ENCODE results near the gene KLHL26. TPM values are rescaled to one million over a fixed set of nuclear protein-coding genes. Genes with fewer than 3 reads are reported as not detected.

The KLHL26 gene, protein sequence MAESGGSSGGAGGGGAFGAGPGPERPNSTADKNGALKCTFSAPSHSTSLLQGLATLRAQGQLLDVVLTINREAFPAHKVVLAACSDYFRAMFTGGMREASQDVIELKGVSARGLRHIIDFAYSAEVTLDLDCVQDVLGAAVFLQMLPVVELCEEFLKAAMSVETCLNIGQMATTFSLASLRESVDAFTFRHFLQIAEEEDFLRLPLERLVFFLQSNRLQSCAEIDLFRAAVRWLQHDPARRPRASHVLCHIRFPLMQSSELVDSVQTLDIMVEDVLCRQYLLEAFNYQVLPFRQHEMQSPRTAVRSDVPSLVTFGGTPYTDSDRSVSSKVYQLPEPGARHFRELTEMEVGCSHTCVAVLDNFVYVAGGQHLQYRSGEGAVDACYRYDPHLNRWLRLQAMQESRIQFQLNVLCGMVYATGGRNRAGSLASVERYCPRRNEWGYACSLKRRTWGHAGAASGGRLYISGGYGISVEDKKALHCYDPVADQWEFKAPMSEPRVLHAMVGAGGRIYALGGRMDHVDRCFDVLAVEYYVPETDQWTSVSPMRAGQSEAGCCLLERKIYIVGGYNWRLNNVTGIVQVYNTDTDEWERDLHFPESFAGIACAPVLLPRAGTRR
- total RNA-seq: 0.79 and 1.3 TPM in 2 replicates

GRCh38 chr19:18636969-18637629 lies at the start of gene KLHL26:
KLHL26 (plus strand) TSS chr19:18637028; CDS start chr19:18637055, 27 bp downstream.

GRCh38 chr19:18588611-18589379 lies 48.0 kb upstream of the KLHL26 start, which contains the start of gene REX1BD:
REX1BD (plus strand) TSS chr19:18588798; CDS start chr19:18588802, 4 bp downstream.

DNA sequence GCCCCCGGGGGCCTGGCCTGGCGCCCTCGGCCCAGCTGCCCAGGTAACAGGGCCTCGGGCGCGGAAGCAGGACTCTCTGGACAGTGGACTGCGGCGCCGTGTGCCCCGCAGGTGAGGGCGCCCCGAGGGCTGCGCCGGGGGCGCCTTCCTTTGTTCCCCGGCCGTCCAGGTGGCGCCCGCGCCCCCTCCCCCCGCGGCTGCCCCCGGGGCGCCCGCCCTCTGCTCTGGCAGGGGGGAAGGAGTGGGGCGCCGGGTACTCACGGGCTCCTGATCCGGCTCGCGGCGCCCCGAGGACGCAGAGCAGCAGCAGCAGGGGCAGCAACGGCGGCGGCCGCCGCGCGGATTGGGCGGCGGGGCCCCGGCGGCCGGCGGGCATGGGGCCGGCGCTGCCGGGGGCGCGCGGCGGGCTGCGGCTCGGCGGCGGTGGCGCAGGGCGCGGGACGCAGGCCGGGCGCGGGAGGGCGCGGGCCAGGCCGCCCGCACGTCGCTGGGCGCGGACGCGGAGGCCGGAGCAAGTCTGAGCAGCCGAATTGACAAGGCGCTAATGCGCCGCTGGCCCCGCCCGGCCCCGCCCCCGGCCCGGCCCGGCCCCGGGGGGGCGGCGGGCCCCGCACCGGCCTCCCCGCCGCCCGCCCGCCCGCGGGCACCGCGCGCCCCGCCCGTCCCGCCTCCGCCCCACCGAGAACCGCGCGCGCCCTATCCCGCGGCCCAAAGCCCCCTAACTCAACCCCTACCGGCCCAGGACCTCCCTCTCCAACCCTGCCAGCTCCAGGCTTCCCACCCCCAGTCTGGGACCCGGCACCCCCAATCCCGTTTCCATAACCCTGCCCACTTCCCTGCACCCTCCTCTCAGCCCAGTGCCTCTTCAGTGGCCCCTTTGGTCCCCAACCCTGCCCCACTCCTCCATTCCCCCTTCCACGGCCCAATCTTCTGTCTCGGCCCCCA lies 30.3 kb upstream of the KLHL26 start, which contains the start of gene CRLF1:
Gene CRLF1 (minus strand): TSS at position 519 of the 945 bp plus-strand sequence. CDS start 143 bp downstream, at position 376.

DNA sequence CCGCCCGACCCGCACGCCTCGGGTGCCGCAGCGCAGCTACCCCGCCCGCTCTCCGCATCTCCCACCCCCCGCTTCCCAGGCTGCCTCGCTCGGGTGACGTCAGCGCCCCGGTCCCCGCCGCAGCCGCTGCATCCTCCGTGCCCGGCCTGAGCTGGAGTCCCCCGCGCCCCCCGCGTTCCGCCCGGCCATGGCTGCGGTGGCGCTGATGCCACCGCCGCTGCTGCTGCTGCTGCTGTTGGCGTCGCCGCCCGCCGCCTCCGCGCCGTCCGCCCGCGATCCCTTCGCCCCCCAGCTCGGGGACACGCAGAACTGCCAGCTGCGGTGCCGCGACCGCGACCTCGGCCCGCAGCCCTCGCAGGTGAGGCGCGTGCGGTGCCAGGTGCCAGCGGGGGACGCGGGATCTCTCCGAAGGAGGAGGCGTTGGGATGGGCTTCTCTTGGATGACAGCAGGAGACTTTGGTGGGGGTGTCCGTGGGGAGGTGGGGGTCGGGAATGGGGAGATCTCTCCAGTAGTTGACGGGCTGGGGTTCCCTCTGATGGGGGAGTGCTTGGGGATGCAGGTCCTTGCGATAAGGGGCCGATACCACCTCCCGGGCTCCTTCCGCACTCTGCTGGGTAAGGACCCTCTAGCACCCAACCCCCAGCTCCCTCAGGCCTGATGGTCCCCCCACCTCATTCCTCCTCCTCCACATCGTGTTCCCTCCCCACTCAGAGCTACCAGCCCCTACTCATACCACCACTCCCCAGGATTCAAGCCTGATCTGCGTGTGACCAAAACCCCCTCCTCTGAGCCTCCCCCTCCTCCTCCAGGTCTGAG lies 23.8 kb upstream of the KLHL26 start, which contains the start of gene TMEM59L:
Gene TMEM59L (plus strand): TSS at position 99 of the 817 bp plus-strand sequence. CDS start 89 bp downstream, at position 188.

GRCh38 chr19:18683109-18683957 lies 46.5 kb downstream of the KLHL26 start, which contains the start of gene CRTC1:
CRTC1 (plus strand) TSS chr19:18683680; CDS start chr19:18683703, 23 bp downstream.

Small RNA genes within 50 kb of the gene (small RNA-seq; reads per million reads assigned to genes)
- not detected for gene RN7SL155P

Other genes starting within 250 kb of the KLHL26 start
- not detected in 2 replicates for gene LRRC25, start 239.4 kb upstream of the KLHL26 start, total RNA-seq
- 44.8 and 56.0 TPM in 2 replicates for gene SSBP4, start 217.6 kb upstream of the KLHL26 start, total RNA-seq
- gene ISYNA1, start 198.9 kb upstream of the KLHL26 start, total RNA-seq: 13.7 and 23.2 TPM in 2 replicates
- gene ELL, start 115.0 kb upstream of the KLHL26 start, total RNA-seq: 15.5 and 17.3 TPM in 2 replicates
- 317 and 331 TPM in 2 replicates for gene FKBP8, start 93.5 kb upstream of the KLHL26 start, total RNA-seq
- 83.2 and 108 TPM in 2 replicates for gene KXD1, start 79.2 kb upstream of the KLHL26 start, total RNA-seq
- 980 and 1,286 TPM in 2 replicates for gene UBA52, start 65.2 kb upstream of the KLHL26 start, total RNA-seq
- gene REX1BD, start 48.2 kb upstream of the KLHL26 start, total RNA-seq: 42.0 and 55.3 TPM in 2 replicates
- gene CRLF1, start 30.2 kb upstream of the KLHL26 start, total RNA-seq: 0.87 and 3.1 TPM in 2 replicates
- gene TMEM59L, start 24.2 kb upstream of the KLHL26 start, total RNA-seq: not detected in 2 replicates
- gene CRTC1, start 46.7 kb downstream of the KLHL26 start, total RNA-seq: 1.5 and 2.7 TPM in 2 replicates
- under 0.01 TPM in 1 of 2 replicates, not detected in the other for gene COMP, start 154.3 kb downstream of the KLHL26 start, total RNA-seq
- 58.5 and 68.8 TPM in 2 replicates for gene UPF1, start 194.9 kb downstream of the KLHL26 start, total RNA-seq